ENCODE measurements around the gene PPP6R2.
"Not testable (repeated sequence)": the region's sequence is repeated elsewhere in the genome, so short reads cannot be mapped to it uniquely, and the experiment has no call there.

The PPP6R2 gene

DNA sequence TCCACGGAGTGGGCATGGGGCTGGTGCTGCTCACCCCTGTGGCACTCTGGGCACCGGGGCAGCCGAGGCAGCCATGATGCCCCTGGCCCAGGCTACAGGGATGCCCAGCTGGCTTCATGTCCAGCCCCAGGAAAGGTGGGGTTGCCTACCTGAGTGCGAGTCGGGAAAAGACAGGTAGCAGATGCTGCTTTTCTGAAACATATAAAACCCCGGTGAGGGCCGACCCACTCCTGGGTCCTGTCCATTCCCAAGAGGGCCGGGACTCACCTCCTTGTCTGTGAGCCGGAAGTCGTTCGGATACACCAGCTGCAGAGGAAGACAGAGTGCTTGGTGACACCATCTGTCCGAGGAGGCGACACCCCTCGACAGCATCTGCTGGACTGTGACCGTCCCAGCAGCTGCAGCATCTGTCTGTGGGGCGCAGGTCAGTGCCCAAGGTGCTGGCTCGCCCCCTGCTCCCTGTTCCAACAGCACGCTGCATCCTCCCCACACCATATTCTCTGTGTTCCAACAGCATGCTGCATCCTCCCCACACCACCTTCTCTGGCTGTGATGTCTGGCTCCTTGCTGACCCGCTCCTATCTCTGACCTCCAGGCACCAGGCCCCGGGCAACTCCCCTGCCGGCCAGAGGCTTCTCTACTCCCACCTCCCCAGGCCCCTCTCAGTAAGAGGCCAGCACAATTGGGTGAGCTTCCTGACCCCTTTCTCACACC lies 24.3 kb upstream of the PPP6R2 start:
- DNase-seq, result no peak

DNA sequence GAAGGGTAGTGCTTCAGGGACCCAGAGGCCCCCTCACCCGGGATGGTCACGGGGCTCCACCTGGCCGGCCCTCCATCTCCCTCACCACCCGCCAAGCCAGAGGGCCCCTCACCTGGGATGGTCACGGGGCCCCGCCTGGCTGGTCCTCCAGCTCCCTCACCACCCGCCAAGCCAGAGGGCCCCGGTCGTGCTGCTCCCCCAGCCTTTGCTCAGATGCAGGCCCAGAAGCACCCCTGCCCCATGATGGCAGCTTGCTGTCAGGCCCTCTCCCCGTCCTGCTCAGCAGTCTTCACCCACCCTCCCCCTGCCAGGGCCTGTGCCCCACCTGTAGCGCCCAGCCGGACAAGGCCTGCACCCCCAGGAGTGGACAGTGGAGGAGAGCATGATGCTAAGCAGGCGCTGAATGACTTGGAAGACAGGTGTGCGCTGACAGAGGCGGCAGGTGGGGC lies 23.6 kb upstream of the PPP6R2 start:
- DNase-seq, result no peak

DNA sequence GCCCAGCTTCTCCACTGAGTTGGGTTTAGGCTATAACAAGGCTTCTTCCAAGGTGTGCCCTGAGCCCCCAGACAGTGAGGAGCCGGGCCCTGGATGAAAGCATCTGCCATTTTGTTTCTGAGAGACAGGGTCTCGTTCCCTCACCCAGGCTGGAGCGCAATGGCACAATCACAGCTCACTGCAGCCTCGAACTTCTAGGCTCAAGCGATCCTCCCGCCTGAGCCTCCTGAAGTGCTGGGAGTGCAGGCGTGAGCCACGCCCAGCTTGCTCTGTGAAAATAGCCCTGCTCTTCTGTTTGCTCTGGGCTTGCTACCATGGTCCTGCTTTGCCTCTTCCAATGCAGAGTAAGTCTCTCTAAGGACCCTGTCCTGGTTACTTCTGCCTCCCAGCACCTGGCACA lies 23.0 kb upstream of the PPP6R2 start:
- DNase-seq, result no peak

DNA sequence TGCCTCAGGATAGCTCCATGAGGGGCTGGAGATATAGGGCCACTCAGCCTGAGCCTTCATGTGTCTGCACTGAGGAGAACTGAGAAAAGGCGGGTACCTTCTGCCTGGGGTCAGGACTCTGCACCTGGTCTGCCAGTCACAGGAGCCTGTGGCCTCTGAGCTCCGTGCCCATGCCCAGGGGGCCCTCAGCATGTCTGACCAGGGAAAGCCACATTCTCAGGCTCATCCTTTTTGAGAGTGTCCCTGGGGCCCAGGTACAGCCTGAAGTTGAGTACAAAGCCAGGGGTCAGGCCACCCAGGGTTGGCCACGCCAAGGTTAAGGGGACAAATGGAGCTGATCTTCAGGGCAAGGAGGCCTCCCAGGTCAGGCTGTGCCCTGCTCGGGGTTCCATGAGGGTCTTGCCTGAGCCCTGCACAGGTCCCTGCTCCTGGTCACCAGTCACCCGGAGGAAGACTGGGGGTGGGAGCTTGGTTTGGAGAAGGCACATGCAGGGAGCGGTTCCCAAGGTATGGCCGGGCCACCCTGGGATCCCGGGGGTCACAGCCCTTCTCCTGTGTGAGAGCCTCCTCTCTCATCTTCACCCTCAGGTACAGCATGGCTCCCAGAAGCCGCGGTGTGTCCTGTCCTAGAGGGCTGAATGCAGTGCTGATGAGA lies 22.3 kb upstream of the PPP6R2 start:
- DNase-seq, result no peak

DNA sequence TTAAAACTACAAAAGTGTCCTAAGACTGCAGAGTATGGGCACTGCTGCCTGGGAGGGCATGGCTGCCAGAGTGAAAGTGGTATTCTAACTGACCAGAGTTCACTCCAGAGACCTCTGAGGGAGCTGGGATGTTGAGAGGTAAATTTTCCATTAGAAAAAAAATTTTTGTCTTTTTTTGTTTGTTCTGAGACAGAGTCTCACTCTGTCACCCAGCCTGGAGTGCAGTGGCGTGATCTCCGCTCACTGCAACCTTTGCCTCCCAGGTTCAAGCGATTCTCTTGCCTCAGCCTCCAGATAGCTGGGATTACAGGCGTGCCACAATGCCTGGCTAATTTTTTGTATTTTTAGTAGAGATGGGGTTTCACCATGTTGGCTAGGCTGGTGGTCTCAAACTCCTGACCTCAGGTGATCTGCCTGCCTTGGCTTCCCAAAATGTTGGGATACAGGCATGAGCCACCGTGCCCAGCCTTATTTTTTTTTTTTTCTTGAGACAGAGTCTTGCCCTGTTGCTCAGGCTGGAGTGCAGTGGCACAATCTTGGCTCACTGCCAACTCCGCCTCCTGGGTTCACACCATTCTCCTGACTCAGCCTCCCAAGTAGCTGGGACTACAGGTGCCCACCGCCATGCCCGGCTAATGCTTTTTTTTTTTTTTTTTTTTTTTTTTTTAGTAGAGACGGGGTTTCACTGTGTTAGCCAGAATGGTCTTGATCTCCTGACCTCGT lies 20.6 kb upstream of the PPP6R2 start:
- DNase-seq, result not testable (repeated sequence)

DNA sequence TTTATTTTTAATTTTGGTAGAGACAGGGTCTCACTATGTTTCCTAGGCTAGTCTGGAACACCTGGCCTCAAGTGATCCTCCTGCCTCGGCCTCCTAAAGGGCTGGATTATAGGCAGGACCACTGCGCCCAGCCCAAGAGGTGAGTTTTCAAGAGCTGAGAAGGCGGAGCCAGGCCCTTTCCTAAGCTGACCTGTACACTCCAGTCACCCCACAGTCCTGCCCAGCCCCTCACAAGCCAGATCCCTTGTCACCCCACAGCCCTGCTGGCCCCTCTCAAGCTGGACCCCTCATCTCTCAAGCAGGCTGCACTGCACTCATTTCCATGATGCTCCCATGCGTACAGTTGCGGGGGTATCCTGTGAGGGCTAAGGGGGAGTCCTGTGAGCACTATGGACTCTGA lies 19.2 kb upstream of the PPP6R2 start:
- no peak for DNase-seq

DNA sequence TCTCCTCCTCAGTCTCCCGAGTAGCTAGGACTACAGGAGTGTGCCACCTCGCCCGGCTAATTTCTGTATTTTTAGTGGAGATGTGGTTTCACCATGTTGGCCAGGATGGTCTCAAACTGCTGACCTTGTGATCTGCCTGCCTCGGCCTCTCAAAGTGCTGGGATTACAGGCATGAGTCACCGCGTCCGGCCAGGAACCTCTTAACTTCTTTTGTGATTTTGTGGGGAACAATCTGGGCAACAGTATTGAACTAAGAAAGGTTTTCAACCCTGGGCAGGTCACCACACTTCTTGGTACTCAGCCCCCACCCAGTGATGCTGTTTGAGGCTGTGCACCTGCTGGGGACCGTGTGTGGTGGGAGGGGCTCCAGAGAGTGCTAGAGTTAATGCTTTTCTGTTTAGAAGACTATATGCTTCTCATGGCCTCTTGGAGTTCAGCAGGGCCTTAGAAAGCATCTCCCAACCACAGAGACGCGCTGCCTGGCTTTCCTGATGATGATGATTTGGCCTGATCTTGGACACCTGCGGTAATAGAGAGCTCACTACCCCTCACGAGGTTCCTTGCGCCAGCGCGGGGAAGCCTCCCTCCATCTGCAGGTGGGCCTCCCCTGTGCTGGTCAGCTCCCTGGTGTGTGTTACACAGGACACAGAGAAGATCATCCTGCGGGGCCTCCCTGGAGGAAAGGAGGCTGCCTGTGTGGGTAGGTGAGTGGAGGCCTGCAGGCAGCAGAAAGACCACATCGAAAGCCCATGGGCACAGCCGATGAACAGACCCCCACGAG lies 17.5 kb upstream of the PPP6R2 start:
- DNase-seq, result peak; percentile 15

DNA sequence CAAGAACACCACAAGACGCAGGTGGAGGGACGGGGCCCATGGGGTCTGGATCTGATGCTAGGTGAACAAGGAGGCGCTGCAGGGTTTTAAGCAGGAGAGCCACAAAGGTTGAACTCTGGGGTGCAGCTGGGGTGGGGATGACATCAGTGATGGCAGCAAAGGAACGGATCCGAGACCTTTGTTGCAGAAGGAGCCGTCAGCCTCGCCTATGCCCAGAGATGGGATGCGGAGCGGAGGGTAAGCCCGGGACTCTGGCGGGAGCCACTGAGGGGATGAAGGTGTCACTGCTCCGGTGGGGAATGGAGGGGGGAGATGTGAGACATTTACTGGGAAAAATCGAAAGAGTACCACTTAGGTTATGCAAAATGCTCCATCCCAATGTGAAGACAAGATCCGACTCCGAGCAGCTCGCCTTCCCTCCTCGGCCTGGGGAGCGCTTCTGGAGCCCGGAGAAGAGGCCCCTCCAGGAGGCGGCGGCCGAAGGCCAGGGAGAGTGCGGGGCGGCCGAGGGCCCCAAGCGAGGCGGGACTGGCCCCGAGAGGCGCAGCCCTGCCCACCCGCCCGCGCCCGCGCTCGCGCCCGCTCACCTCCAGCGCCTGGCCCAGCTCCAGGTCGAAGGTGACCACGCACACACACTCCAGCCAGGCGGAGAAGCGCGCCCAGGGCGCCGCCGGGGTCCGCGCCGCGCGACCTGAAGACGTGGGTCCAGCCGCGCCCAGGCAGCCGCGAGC lies 16.7 kb upstream of the PPP6R2 start:
- DNase-seq, result no peak

DNA sequence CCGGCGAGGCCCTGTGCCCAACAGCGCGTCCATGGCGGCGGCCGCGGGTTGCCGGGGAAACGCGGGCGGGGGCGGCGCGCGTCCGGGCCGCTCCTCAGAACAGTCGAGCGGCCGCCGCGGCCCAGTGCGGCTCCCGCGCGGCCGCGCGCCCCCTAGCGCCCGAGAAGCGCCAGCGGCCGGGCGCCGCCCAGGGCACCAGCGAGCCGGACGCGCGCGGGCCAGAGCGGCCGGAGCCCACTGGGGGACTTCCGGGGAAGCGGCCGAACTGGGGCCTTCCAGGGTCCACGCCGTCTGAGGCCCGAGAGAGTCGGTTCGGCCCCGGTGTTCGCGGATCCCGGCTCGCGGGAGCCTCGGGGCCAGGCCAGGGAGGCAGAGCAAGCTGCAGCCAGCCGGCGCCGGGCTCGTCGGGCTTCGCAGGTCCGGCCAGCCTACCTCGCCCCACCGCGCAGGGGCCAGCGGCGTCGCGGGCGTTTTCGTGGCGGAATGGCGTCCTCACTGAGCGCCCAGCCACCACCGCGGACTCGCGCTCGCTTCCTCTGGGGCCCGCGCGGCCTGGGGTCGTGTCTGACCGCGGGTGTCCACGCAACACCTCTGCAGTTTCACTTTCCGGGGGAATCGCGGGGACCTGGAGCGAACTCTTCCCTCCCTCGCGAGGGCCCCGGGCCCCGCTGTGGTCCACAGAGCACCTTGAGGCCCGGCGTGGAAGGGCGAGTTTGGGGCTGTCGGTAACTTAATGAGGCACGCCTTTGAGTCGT lies 16.0 kb upstream of the PPP6R2 start, which contains the start of gene DENND6B:
TSS of gene DENND6B (minus strand) at position 57 of the 755 bp plus-strand sequence. CDS start at position 33, 24 bp downstream.
- peak; percentile 66 for DNase-seq

DNA sequence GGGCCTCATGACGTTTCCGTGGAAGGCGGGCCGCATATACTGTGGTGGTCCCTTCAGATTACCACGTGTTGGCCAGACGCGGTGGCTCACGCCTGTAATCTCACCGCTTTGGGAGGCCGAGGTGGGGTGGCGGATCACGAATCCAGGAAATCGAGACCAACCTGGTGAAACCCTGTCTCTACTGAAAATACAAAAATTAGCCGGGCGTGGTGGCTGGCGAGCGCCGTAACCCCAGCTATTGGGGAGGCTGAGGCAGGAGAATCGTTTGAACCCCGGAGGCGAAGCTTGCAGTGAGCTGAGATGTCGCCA lies 15.5 kb upstream of the PPP6R2 start:
- no peak for DNase-seq

DNA sequence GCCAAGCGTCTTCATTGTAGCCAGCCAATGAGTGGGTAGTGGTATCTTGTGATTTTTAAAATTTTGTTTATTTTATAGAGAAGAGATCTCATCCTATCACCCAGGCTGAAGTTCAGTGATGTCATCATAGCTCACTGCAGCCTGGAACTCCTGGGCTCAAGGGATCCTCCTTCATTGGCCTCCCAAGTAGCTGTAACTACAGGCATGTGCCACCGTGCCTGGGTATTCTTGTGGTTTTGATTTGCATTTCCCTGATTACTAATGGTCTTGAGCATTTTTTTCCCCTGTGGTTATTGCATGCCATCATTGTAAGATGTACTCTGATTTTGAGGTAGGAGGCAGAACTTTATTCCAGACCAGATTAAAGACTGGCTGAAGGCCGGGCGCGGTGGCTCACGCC lies 13.9 kb upstream of the PPP6R2 start:
- DNase-seq, result no peak

DNA sequence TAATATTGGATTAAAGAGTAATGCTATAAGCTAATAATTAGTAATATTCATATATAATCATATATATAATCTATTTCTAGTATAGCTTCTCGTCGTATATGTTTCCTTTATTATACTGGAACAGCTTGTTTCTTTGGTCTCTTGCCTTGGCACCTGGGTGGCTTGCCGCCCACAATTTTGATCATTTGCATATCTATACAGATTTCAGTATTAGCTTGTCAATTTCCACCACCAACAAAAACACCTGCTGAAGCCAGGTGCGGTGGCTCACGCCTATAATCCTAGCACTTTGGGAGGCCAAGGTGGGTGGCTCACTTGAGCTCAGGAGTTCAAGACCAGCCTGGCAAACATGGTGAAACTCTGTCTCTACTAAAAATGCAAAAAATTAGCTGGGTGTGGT lies 8.7 kb upstream of the PPP6R2 start:
- not testable (repeated sequence) for DNase-seq

DNA sequence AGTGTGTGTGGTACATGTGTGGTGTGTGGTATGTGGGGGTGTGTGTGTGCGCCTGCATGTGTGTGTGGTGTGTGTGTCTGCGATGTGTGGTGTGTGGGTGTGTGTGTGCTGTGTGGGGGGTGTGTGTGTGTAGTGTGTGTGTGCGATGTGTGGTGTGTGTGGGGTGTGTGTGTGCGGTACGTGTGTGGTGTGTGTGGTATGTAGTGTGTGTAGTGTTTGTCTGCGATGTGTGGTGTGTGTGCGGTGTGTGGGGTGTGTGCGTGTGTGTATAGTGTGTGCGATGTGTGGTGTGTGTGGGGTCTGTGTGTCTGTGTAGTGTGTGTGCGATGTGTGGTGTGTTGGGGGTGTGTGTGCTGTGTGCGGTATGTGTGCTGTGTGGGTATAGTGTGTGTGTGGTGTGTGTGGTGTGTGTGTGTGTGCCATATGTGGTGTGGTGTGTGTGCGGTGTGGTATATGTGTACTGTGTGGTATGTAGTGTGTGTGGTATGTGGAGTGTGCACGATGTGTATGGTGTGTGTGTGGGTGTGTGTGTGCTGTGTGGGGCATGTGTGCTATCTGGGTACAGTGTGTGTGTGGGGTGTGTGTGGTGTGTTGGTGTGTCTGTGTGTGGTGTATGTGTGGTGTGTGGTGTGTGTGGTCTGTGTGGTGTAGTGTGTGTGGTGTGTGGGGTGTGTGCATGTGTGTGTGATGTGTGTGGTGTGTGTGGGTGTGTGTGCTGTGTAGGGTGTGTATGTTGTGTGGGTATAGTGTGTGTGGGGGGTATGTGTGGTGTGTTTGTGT lies 5.7 kb upstream of the PPP6R2 start:
- DNase-seq, result no peak

DNA sequence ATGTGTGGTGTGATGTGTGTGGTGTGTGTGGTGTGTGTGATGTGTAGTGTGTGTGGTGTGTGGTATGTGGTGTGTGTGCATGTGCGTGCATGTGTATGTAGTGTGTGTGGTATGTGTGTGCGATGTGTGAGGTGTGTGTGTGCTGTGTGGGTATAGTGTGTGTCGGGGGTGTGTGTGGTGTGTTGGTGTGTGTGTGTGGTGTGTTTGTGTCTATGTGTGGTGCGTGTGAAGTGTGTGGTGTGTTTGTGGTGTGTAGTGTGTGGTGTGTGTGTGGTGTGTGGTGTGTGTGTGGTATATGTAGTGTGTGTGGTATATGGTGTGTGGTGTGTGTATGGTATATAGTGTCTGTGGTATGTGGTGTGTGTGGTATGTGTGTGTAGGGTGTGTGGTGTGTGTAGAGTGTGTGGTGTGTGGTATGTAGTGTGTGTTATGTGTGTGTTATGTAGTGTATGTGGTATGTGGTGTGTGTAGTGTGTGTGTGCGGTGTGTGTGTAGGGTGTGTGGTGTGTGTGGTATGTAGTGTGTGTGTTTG lies 5.0 kb upstream of the PPP6R2 start:
- DNase-seq, result no peak

DNA sequence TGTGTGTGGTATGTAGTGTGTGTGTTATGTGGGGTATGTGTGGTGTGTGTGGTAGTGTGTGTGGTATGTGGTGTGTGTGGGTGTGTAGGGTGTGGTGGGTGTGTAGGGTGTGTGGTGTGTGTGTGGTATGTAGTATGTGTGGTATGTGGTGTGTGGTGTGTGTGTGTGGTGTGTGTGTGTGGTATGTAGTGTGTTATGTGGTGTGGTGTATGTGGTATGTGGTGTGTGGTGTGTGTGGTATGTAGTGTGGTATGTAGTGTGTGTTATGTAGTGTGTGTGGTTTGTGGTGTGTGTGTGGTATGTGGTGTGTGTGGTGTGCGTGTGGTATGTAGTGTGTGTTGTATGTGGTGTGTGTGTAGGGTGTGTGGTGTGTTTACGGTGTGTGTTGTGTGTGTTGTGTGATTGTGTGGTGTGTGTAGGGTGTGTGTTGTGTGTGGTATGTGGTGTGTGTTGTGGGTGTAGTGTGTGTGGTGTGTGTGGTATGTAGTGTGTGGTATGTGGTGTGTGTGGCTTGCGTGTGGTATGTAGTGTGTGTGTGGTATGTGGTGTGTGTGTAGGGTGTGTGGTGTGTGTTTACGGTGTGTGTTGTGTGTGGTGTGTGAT lies 4.2 kb upstream of the PPP6R2 start:
- no peak for DNase-seq

DNA sequence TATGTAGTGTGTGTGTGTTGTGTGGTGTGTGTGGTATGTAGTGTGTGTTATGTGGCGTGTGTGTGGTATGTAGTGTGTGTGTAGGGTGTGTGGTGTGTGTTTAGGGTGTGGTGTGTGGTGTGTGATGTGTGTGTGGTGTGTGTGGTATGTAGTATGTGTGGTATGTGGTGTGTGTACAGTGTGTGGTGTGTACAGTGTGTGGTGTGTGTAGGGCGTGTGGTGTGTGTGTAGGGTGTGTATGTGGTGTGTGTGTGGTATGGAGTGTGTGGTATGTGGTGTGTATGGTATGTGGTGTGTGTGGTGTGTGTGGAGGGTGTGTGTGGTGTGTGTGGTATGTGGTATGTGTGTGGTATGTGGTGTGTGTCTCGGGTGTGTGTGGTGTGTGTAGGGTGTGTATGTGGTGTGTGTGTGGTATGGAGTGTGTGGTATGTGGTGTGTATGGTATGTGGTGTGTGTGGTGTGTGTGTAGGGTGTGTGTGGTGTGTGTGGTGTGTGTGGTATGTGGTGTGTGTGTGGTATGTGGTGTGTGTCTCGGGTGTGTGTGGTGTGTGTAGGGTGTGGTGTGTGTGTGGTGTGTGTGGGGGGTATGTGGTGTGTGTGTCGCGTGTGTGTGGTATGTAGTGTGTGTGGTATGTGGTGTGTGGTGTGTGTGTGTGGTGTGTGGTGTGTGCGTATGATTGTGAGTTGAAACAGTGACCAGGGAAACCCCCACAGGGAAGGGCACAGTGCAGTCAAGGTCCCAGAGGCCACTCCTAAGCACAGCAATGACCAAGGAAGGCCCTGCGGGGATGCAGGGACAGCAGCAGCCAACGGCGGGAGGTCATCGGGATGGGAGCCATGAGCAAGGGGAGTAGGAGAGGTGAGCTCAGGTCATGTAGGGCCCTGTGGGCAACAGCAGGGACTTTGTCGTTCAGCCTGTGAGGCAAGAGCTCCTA lies 2.9 kb upstream of the PPP6R2 start:
- no peak for DNase-seq

DNA sequence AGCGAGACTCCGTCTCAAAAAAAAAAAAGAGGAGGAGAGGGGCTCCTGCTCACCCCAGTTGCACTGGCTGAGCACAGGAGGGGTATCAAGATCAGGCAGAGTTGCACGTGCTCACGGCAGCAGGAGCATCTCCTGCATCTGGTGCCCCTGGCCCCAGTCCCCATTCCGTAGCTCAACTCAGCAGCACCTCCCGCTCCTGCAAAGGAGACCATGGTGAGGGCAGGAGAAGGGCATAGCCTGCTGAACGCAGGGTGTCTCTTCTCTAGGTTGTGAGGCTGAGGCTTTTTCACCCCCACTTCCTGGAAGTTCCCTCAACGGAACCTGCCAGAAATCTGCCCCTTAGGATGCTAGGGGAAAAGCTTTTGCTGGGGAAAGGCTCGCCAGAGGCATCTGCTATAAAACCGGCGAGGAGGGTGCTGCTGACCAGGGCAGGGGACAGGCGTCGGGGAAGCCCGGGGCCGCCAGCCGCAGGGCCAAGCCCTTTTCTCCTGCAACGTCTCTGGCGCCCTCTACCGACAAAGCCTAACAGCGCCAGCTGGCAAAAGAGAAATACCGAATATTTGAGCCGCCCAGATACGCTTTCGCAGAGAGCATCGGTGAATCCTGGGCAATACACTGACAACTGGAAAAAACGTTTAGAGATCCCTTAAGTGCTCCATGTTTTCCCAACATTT lies 1.0 kb upstream of the PPP6R2 start:
- DNase-seq, result peak; percentile 68

DNA sequence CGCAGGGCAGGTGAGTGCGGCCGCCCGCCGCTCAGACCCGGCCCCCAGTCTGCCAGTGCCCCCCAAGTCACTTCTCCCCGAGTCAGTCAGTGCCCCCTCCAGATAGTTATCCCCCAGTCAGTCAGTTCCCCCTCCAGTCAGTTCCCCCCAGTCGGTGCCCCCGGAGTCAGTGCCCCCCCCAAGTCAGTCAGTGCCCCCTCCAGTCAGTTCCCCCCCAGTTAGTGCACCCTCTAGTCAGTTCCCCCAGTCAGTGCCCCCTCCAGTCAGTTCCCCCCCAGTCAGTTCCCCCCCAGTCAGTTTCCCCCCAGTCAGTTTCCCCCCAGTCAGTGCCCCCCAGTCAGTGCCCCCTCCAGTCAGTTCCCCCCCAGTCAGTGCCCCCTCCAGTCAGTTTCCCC lies 411 bp downstream of the PPP6R2 start:
- DNase-seq, result no peak

DNA sequence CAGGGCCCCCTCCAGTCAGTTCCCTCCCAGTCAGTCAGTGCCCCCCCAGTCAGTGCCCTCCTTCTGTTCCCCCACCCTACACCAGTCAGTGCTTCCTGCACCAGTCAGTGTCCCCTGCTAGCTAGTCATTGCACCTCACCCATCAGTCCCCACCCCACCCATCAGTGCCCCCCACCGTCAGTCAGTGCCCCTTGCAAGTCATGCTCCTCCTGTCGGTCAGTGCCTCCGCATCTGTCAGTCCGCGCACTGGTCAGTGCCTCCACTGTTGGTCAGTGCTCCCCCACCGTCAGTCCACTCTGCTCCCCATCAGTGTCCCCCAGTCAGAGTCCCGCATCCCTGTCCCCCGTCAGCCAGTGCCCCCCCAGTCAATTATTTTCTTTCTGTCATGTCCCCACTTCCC lies 3.3 kb downstream of the PPP6R2 start:
- no peak for DNase-seq
